Activated T-helper 9 cell treated with anti-CD3 and anti-CD28 coated beads, Interleukin-2, amount 50 U/mL, for 16 hours (primary cell): ENCODE data around the gene PSME3.
"Not testable (repeated sequence)": the region's sequence is repeated elsewhere in the genome, so short reads cannot be mapped to it uniquely, and the experiment has no call there.

Experiments used
- DNase-seq: peaks from one replicate; pipeline ENCODE4 v3.0.0-alpha.2; 2020; ENCODE audit warnings: low read depth

Gene PSME3

GRCh38 chr17:42851371-42852240, 18.4 kb downstream of the PSME3 start:
- not testable (repeated sequence) for DNase-seq

- no peak for DNase-seq
Measured at GRCh38 chr17:42852351-42852750, 19.2 kb downstream of the PSME3 start.

- no peak for DNase-seq
Measured at GRCh38 chr17:42853004-42853403, 19.8 kb downstream of the PSME3 start.

- no peak for DNase-seq
Measured at GRCh38 chr17:42853597-42853967, 20.4 kb downstream of the PSME3 start.

- no peak for DNase-seq
Measured at GRCh38 chr17:42853968-42854790, 21.0 kb downstream of the PSME3 start.

- no peak for DNase-seq
Measured at GRCh38 chr17:42855048-42855596, 21.9 kb downstream of the PSME3 start.

- not testable (repeated sequence) for DNase-seq
Measured at GRCh38 chr17:42856093-42856492, 22.9 kb downstream of the PSME3 start.

- not testable (repeated sequence) for DNase-seq
Measured at GRCh38 chr17:42856516-42856915, 23.3 kb downstream of the PSME3 start.

GRCh38 chr17:42857389-42857788, 24.2 kb downstream of the PSME3 start:
- DNase-seq: no peak

- no peak for DNase-seq
Measured at GRCh38 chr17:42865638-42866094, 32.5 kb downstream of the PSME3 start.

GRCh38 chr17:42866216-42866615, 33.0 kb downstream of the PSME3 start:
- DNase-seq: no peak

GRCh38 chr17:42866631-42867575, 33.7 kb downstream of the PSME3 start:
- DNase-seq: no peak

GRCh38 chr17:42867694-42868261, 34.6 kb downstream of the PSME3 start:
- not testable (repeated sequence) for DNase-seq

GRCh38 chr17:42868338-42868737, 35.1 kb downstream of the PSME3 start:
- no peak for DNase-seq

GRCh38 chr17:42871647-42872046, 38.5 kb downstream of the PSME3 start:
- DNase-seq: no peak

GRCh38 chr17:42872251-42872965, 39.2 kb downstream of the PSME3 start:
- DNase-seq: no peak

- no peak for DNase-seq
Measured at GRCh38 chr17:42873315-42873714, 40.1 kb downstream of the PSME3 start.

GRCh38 chr17:42873932-42874695, 40.9 kb downstream of the PSME3 start:
- DNase-seq: not testable (repeated sequence)

- DNase-seq: no peak
Measured at GRCh38 chr17:42877037-42877436, 43.8 kb downstream of the PSME3 start.
